Uterus (tissue), 2 donors: ENCODE data around the gene SELENOF.

Source experiments
- POLR2A ChIP-seq, 2 donors: fragments of 450-650 bp; IDR thresholded peaks; one replicate each; pipeline ENCODE4 v1.6.1; 2016; ENCODE audit warnings: antibody characterized with exemption in 2 of 2, mild to moderate bottlenecking in 1 of 2, moderate library complexity in 1 of 2
- TF ChIP-seq, protein P1 (sequence below), 4 experiments: fragments of 200-600 bp in 2 of 4; fragments of 450-650 bp in 2 of 4; sonication (generic) in 2 of 4; IDR thresholded peaks; one replicate each; pipeline ENCODE4 v1.5.1; 2016 to 2019; ENCODE audit warnings: antibody characterized with exemption in 4 of 4, mild to moderate bottlenecking in 2 of 4, moderate library complexity in 1 of 4

DNA sequence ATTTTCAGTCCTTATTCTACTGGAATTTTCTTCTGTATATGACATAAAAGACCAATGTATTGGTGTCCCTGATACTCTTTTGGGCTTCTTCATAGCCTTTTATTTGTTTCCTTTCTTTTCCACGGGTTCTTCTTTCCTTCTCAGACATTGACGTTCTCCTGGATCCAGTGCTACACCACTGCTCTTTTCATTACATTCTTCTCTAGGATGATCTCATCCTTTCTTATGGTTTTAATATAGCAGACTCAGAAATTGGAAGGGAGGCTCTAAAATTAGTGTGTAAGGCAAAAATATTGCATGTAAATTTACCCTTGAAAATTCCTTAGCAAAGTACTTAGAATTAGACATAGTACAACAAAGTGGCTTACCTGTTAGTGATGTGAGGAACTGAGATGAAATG lies 65.3 kb downstream of the SELENOF start:
- TF ChIP-seq, protein P1, sequence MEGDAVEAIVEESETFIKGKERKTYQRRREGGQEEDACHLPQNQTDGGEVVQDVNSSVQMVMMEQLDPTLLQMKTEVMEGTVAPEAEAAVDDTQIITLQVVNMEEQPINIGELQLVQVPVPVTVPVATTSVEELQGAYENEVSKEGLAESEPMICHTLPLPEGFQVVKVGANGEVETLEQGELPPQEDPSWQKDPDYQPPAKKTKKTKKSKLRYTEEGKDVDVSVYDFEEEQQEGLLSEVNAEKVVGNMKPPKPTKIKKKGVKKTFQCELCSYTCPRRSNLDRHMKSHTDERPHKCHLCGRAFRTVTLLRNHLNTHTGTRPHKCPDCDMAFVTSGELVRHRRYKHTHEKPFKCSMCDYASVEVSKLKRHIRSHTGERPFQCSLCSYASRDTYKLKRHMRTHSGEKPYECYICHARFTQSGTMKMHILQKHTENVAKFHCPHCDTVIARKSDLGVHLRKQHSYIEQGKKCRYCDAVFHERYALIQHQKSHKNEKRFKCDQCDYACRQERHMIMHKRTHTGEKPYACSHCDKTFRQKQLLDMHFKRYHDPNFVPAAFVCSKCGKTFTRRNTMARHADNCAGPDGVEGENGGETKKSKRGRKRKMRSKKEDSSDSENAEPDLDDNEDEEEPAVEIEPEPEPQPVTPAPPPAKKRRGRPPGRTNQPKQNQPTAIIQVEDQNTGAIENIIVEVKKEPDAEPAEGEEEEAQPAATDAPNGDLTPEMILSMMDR (IDR thresholded peaks at IDR 0.05), result no peak
- TF ChIP-seq POLR2A (IDR thresholded peaks at IDR 0.05), result no peak
